HepG2 (cell line): ENCODE data around the gene ANKRD11. TPM values are rescaled to one million over a fixed set of nuclear protein-coding genes. Genes with fewer than 3 reads are reported as not detected.

Experiments
- ATF1 ChIP-seq: IDR thresholded peaks from 2 replicates; pipeline ENCODE4 v1.6.1; 2016; ENCODE audit warnings: mild to moderate bottlenecking, control low read depth
- CCAR2 ChIP-seq: fragments of 200-400 bp; formaldehyde crosslinking; optimal IDR thresholded peaks from 2 replicates; pipeline ENCODE3; 2018; ENCODE audit warnings: low read depth, mild to moderate bottlenecking, low read length, moderate library complexity
- FOXK2 ChIP-seq: fragments of 450-650 bp; IDR thresholded peaks from 2 replicates; pipeline ENCODE4 v1.6.1; 2016
- HES4 ChIP-seq: sonication (generic); formaldehyde crosslinking; IDR thresholded peaks from 2 replicates; pipeline ENCODE4 v1.9.0; 2021; ENCODE audit warnings: mild to moderate bottlenecking, missing genetic modification reagents, borderline replicate concordance
- KAT7 ChIP-seq: IDR thresholded peaks from 2 replicates; pipeline ENCODE4 v1.6.1; 2018; ENCODE audit warnings: borderline replicate concordance, missing compliant biosample characterization
- NR2C2 ChIP-seq: sonication (generic); formaldehyde crosslinking; IDR thresholded peaks from 2 replicates; pipeline ENCODE4 v1.4.0; 2020; ENCODE audit warnings: missing genetic modification reagents, mild to moderate bottlenecking, moderate library complexity, borderline replicate concordance
- RXRA ChIP-seq: sonication (generic); formaldehyde crosslinking; IDR thresholded peaks from 2 replicates; pipeline ENCODE4 v1.5.1; 2020; ENCODE audit warnings: missing genetic modification reagents
- TEAD2 ChIP-seq: sonication (generic); formaldehyde crosslinking; IDR thresholded peaks from 2 replicates; pipeline ENCODE4 v1.9.0; 2021; ENCODE audit warnings: missing genetic modification reagents
- THYN1 ChIP-seq: sonication (generic); formaldehyde crosslinking; IDR thresholded peaks from 2 replicates; pipeline ENCODE4 v1.8.1; 2023; ENCODE audit warnings: low read depth, mild to moderate bottlenecking, moderate library complexity, missing genetic modification reagents, borderline replicate concordance
- ZFP82 ChIP-seq: sonication (generic); formaldehyde crosslinking; IDR thresholded peaks from 2 replicates; pipeline ENCODE4 v1.5.1; 2020; ENCODE audit warnings: mild to moderate bottlenecking, missing genetic modification reagents, borderline replicate concordance
- ZFY ChIP-seq: sonication (generic); formaldehyde crosslinking; IDR thresholded peaks from 2 replicates; pipeline ENCODE4 v1.4.0; 2020; ENCODE audit warnings: missing genetic modification reagents
- ZNF296 ChIP-seq: sonication (generic); formaldehyde crosslinking; conservative IDR thresholded peaks from 2 replicates; pipeline ENCODE4 v1.5.0; 2020; ENCODE audit warnings: mild to moderate bottlenecking, missing genetic modification reagents
- ZNF629 ChIP-seq: sonication (generic); formaldehyde crosslinking; conservative IDR thresholded peaks from 2 replicates; pipeline ENCODE4 v1.5.0; 2020; ENCODE audit warnings: missing genetic modification reagents
- ZSCAN21 ChIP-seq: sonication (generic); formaldehyde crosslinking; IDR thresholded peaks from 2 replicates; pipeline ENCODE4 v1.8.0; 2022; ENCODE audit warnings: mild to moderate bottlenecking, missing genetic modification reagents, moderate library complexity, borderline replicate concordance
- polyA plus RNA-seq, 8 experiments: library from polyadenylated mRNA; depleted of rRNA in 3 of 8; stranded (reverse) in 7 of 8; unstranded in 1 of 8; fragments of >200 nt; fragmentation: Illumina TruSeq in 4 of 8; extraction: Trizol in 4 of 8; gene quantifications; 2 replicates each; pipeline versions ENCODE4 v1.2.1 to v1.2.3, GENCODE V29; 2011 to 2016; ENCODE audit warnings: low read depth in 4 of 8, missing spikeins in 1 of 8, mixed read lengths in 1 of 8; ENCODE audit not compliant: insufficient read depth in 1 of 8
- total RNA-seq, 5 experiments: library from RNA; depleted of rRNA; stranded (reverse); fragments of >200 nt; fragmentation: Illumina TruSeq; extraction: Trizol; gene quantifications; 2 replicates each; pipeline ENCODE4 v1.2.3, GENCODE V29; 2016; ENCODE audit warnings: low read depth in 1 of 5
- TF ChIP-seq, protein P1 (sequence below): sonication (generic); formaldehyde crosslinking; IDR thresholded peaks from 2 replicates; pipeline ENCODE4 v1.8.1; 2023; ENCODE audit warnings: mild to moderate bottlenecking, moderate library complexity, missing genetic modification reagents
- TF ChIP-seq, protein P2 (sequence below): sonication (generic); formaldehyde crosslinking; IDR thresholded peaks from 2 replicates; pipeline ENCODE4 v1.5.1; 2020; ENCODE audit warnings: mild to moderate bottlenecking, missing genetic modification reagents, borderline replicate concordance
- TF ChIP-seq, protein P3 (sequence below): sonication (generic); formaldehyde crosslinking; IDR thresholded peaks from 2 replicates; pipeline ENCODE4 v1.4.0; 2020; ENCODE audit warnings: missing genetic modification reagents
- TF ChIP-seq, protein P4 (sequence below): sonication (generic); formaldehyde crosslinking; IDR thresholded peaks from 2 replicates; pipeline ENCODE4 v1.9.0; 2022; ENCODE audit warnings: low read depth, missing genetic modification reagents
- TF ChIP-seq, protein P5 (sequence below): sonication (generic); formaldehyde crosslinking; IDR thresholded peaks from 2 replicates; pipeline ENCODE4 v1.5.1; 2020; ENCODE audit warnings: mild to moderate bottlenecking, missing genetic modification reagents, moderate library complexity

Gene ANKRD11
- total and polyA plus RNA-seq, 2 of the 13 experiments (the other 11 are each of a cell fraction or from before 2014, with no cell fraction given), result 21.4 to 38.4 TPM

DNA sequence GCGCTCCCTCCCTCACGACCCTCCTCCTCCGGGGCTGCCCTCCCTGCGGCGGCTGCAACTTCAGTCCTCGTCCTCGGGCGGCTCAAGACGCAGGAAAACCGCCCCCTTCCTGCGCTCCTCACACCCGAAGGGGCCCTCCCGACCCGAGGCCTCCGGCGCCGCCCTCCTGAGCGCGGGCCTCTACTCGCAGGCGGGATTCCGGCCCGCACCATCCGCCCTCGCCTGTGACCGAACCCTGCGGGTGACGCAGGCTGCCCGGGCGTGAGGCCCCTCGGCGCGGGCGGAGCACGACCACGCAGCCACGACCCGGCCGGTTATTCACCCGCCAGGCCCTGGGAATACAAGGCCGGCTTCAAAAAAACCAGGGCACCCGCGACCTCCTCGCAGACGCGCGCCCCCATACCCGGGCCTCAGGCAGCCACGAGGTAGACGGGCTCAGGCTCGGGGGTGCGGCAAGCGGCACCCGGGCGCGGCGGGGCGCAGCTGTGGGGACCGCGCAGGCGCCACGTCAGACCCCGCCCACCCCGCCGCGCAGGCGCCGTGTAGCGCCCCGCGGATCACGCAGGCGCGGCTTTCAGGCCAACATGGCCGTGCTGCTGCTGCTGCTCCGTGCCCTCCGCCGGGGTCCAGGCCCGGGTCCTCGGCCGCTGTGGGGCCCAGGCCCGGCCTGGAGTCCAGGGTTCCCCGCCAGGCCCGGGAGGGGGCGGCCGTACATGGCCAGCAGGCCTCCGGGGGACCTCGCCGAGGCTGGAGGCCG is 17.7 kb upstream of the ANKRD11 start, which contains the start of gene SPG7 (continued):
- TF ChIP-seq KAT7 (peak; percentile 44; the same call in 1 of the 2 replicates), ZFP82 (no peak), TEAD2 (CRISPR knock-in tag) (no peak; the same call in 1 of the 2 replicates), ATF1 (CRISPR knock-in tag) (no peak), ZFY (peak; percentile 97), ZNF296 (peak; percentile 86; the same call in 1 of the 2 replicates), ZNF629 (CRISPR knock-in tag) (0 out of 2 replicates have a peak, but pooled peaks have one; percentile 39), FOXK2 (no peak), ZSCAN21 (CRISPR knock-in tag) (peak; percentile 44; the same call in 1 of the 2 replicates), NR2C2 (peak; percentile 68; the same call in 1 of the 2 replicates), RXRA (peak; percentile 67; the same call in 1 of the 2 replicates), CCAR2 (no peak), HES4 (CRISPR knock-in tag) (peak; percentile 84), THYN1 (CRISPR knock-in tag) (no peak)
- TF ChIP-seq, protein P1, sequence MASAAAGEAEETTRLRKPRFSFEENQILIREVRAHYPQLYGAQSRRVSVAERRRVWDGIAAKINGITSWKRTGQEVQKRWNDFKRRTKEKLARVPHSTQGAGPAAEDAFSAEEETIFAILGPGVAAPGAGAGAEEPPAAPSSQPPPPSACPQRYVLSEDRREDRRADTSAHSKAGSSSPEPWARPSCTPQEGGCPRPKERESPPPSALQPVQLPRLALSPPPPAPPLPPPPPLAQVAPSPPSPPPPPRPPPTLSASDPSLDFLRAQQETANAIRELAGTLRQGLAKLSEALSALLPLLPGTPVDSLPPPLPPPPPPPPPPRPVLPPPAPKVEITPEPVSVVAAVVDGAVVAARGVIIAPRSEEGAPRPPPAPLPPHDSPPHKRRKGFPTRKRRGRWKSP (CRISPR knock-in tag), result peak; percentile 72; the same call in 1 of the 2 replicates
- TF ChIP-seq, protein P2, sequence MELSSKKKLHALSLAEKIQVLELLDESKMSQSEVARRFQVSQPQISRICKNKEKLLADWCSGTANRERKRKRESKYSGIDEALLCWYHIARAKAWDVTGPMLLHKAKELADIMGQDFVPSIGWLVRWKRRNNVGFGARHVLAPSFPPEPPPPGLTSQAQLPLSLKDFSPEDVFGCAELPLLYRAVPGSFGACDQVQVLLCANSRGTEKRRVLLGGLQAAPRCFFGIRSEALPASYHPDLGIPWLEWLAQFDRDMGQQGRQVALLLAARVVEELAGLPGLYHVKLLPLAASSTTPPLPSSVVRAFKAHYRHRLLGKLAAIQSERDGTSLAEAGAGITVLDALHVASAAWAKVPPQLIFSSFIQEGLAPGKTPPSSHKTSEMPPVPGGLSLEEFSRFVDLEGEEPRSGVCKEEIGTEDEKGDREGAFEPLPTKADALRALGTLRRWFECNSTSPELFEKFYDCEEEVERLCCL, result no peak
- TF ChIP-seq, protein P3, sequence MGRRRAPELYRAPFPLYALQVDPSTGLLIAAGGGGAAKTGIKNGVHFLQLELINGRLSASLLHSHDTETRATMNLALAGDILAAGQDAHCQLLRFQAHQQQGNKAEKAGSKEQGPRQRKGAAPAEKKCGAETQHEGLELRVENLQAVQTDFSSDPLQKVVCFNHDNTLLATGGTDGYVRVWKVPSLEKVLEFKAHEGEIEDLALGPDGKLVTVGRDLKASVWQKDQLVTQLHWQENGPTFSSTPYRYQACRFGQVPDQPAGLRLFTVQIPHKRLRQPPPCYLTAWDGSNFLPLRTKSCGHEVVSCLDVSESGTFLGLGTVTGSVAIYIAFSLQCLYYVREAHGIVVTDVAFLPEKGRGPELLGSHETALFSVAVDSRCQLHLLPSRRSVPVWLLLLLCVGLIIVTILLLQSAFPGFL (CRISPR knock-in tag), result peak; percentile 20; the same call in 1 of the 2 replicates
- TF ChIP-seq, protein P4, sequence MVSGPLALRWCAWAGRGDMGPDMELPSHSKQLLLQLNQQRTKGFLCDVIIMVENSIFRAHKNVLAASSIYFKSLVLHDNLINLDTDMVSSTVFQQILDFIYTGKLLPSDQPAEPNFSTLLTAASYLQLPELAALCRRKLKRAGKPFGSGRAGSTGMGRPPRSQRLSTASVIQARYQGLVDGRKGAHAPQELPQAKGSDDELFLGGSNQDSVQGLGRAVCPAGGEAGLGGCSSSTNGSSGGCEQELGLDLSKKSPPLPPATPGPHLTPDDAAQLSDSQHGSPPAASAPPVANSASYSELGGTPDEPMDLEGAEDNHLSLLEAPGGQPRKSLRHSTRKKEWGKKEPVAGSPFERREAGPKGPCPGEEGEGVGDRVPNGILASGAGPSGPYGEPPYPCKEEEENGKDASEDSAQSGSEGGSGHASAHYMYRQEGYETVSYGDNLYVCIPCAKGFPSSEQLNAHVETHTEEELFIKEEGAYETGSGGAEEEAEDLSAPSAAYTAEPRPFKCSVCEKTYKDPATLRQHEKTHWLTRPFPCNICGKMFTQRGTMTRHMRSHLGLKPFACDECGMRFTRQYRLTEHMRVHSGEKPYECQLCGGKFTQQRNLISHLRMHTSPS (CRISPR knock-in tag), result no peak
- TF ChIP-seq, protein P5, sequence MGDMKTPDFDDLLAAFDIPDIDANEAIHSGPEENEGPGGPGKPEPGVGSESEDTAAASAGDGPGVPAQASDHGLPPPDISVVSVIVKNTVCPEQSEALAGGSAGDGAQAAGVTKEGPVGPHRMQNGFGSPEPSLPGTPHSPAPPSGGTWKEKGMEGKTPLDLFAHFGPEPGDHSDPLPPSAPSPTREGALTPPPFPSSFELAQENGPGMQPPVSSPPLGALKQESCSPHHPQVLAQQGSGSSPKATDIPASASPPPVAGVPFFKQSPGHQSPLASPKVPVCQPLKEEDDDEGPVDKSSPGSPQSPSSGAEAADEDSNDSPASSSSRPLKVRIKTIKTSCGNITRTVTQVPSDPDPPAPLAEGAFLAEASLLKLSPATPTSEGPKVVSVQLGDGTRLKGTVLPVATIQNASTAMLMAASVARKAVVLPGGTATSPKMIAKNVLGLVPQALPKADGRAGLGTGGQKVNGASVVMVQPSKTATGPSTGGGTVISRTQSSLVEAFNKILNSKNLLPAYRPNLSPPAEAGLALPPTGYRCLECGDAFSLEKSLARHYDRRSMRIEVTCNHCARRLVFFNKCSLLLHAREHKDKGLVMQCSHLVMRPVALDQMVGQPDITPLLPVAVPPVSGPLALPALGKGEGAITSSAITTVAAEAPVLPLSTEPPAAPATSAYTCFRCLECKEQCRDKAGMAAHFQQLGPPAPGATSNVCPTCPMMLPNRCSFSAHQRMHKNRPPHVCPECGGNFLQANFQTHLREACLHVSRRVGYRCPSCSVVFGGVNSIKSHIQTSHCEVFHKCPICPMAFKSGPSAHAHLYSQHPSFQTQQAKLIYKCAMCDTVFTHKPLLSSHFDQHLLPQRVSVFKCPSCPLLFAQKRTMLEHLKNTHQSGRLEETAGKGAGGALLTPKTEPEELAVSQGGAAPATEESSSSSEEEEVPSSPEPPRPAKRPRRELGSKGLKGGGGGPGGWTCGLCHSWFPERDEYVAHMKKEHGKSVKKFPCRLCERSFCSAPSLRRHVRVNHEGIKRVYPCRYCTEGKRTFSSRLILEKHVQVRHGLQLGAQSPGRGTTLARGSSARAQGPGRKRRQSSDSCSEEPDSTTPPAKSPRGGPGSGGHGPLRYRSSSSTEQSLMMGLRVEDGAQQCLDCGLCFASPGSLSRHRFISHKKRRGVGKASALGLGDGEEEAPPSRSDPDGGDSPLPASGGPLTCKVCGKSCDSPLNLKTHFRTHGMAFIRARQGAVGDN (CRISPR knock-in tag), result peak; percentile 98
